Nephron (organoid): ENCODE results near the gene MRPL37.

Source experiments
- H3K27ac Mint-ChIP-seq, 3 experiments: 2 replicates each; pipeline ENCODE4 v1.8.0; 2020; ENCODE audit warnings: mixed read lengths in 3 of 3, mild to moderate bottlenecking in 2 of 3, moderate library complexity in 1 of 3
- H3K27me3 Mint-ChIP-seq: 2 replicates; pipeline ENCODE4 v1.8.0; 2021; ENCODE audit warnings: low read depth, mild to moderate bottlenecking, moderate library complexity, mixed read lengths
- H3K36me3 Mint-ChIP-seq: 2 replicates; pipeline ENCODE4 v1.8.0; 2020; ENCODE audit warnings: low read depth, mixed read lengths
- H3K4me1 Mint-ChIP-seq: 2 replicates; pipeline ENCODE4 v1.8.0; 2020; ENCODE audit warnings: mixed read lengths
- H3K4me3 Mint-ChIP-seq, 3 experiments: 2 replicates each; pipeline ENCODE4 v1.8.0; 2020; ENCODE audit warnings: mild to moderate bottlenecking in 3 of 3, mixed read lengths in 3 of 3, moderate library complexity in 2 of 3
- H3K9me3 Mint-ChIP-seq: 2 replicates; pipeline ENCODE4 v1.8.0; 2020; ENCODE audit warnings: mixed read lengths
- CTCF ChIP-seq, 3 experiments: fragments of 200-600 bp; sonication (generic); IDR thresholded peaks; one replicate each; pipeline ENCODE4 v1.5.0; 2021; ENCODE audit warnings: antibody characterized with exemption in 3 of 3; ENCODE audit not compliant: unreplicated experiment in 3 of 3

MRPL37 gene

GRCh38 chr1:54156986-54157385 lies 43.0 kb upstream of the MRPL37 start:
- peaks cover 11% of the 10 kb centered on the region for H3K4me1 Mint-ChIP-seq
- H3K4me3 Mint-ChIP-seq = no peak overlapping the region
- H3K27ac Mint-ChIP-seq = no peak overlapping the region
- peaks cover 4% of the 10 kb centered on the region for H3K27me3 Mint-ChIP-seq
- no peaks in the 10 kb centered on the region for H3K36me3 Mint-ChIP-seq
- no peaks in the 10 kb centered on the region for H3K9me3 Mint-ChIP-seq
- no peak for TF ChIP-seq CTCF (IDR thresholded peaks at IDR 0.05; ENCODE audit: unreplicated experiment in 3 of 3)

GRCh38 chr1:54157401-54157800 lies 42.6 kb upstream of the MRPL37 start:
- no peak for TF ChIP-seq CTCF (IDR thresholded peaks at IDR 0.05; ENCODE audit: unreplicated experiment in 3 of 3)
- no peak overlapping the region for H3K27ac Mint-ChIP-seq
- H3K9me3 Mint-ChIP-seq = no peaks in the 10 kb centered on the region
- H3K4me1 Mint-ChIP-seq = peaks cover 11% of the 10 kb centered on the region
- no peak overlapping the region for H3K4me3 Mint-ChIP-seq
- H3K27me3 Mint-ChIP-seq = peaks cover 4% of the 10 kb centered on the region
- H3K36me3 Mint-ChIP-seq = no peaks in the 10 kb centered on the region

- no peaks in the 10 kb centered on the region for H3K9me3 Mint-ChIP-seq
- no peaks in the 10 kb centered on the region for H3K36me3 Mint-ChIP-seq
- H3K27me3 Mint-ChIP-seq = peaks cover 4% of the 10 kb centered on the region
- H3K4me1 Mint-ChIP-seq = peaks cover 11% of the 10 kb centered on the region
- no peak for TF ChIP-seq CTCF (IDR thresholded peaks at IDR 0.05; ENCODE audit: unreplicated experiment in 3 of 3)
- H3K4me3 Mint-ChIP-seq = no peak overlapping the region
- H3K27ac Mint-ChIP-seq = no peak overlapping the region
Observed at GRCh38 chr1:54158071-54158470, 41.9 kb upstream of the MRPL37 start.

GRCh38 chr1:54159733-54160316 lies 40.1 kb upstream of the MRPL37 start:
- H3K4me1 Mint-ChIP-seq = no peaks in the 10 kb centered on the region
- H3K9me3 Mint-ChIP-seq = no peaks in the 10 kb centered on the region
- H3K27me3 Mint-ChIP-seq = peaks cover under 1% of the 10 kb centered on the region
- no peak overlapping the region for H3K27ac Mint-ChIP-seq
- TF ChIP-seq CTCF (IDR thresholded peaks at IDR 0.05; ENCODE audit: unreplicated experiment in 3 of 3) = no peak
- no peak overlapping the region for H3K4me3 Mint-ChIP-seq
- no peaks in the 10 kb centered on the region for H3K36me3 Mint-ChIP-seq

- Mint-ChIP-seq H3K27ac (no peak overlapping the region), H3K36me3 (no peaks in the 10 kb centered on the region), H3K4me1 (no peaks in the 10 kb centered on the region), H3K4me3 (no peak overlapping the region), H3K9me3 (no peaks in the 10 kb centered on the region), H3K27me3 (peaks cover 3% of the 10 kb centered on the region)
- TF ChIP-seq CTCF (IDR thresholded peaks at IDR 0.05; ENCODE audit: unreplicated experiment in 3 of 3) = no peak
Observed at GRCh38 chr1:54160351-54160750, 39.6 kb upstream of the MRPL37 start.

GRCh38 chr1:54161495-54162168 lies 38.3 kb upstream of the MRPL37 start:
- H3K27ac Mint-ChIP-seq = no peak overlapping the region
- TF ChIP-seq CTCF (IDR thresholded peaks at IDR 0.05; ENCODE audit: unreplicated experiment in 3 of 3) = no peak
- H3K27me3 Mint-ChIP-seq = peaks cover 4% of the 10 kb centered on the region
- no peaks in the 10 kb centered on the region for H3K4me1 Mint-ChIP-seq
- H3K9me3 Mint-ChIP-seq = no peaks in the 10 kb centered on the region
- H3K36me3 Mint-ChIP-seq = no peaks in the 10 kb centered on the region
- H3K4me3 Mint-ChIP-seq = no peak overlapping the region
